Measurements from ENCODE around the gene RTBDN. TPM values are rescaled to one million over a fixed set of nuclear protein-coding genes. Genes with fewer than 3 reads are reported as not detected.

RTBDN gene
- 53.5 TPM for polyA plus RNA-seq (2012; ENCODE audit: insufficient read length, low read depth)

- TF ChIP-seq REST (IDR thresholded peaks at IDR 0.05; ENCODE audit: insufficient read depth in 1 of 2, low read depth in 2 of 2, low read length in 2 of 2) (no peak), FOXP2 (optimal IDR thresholded peaks at IDR 0.05; ENCODE audit: borderline replicate concordance, extremely low read depth, extremely low read length, insufficient read depth) (peak; percentile 4)
These were observed at the start of gene RTBDN for GRCh38 chr19:12834566-12834943. Gene RTBDN (minus strand): TSS chr19:12834579. CDS start chr19:12829979, 4,600 bp downstream.

GRCh38 chr19:12882589-12882988 is 48.2 kb upstream of the RTBDN start:
- TF ChIP-seq SIN3A (IDR thresholded peaks at IDR 0.05; ENCODE audit: borderline replicate concordance, insufficient read depth, low read length) (no peak), TAF1 (IDR thresholded peaks at IDR 0.05; ENCODE audit: borderline replicate concordance, insufficient read depth, low read length) (no peak), REST (IDR thresholded peaks at IDR 0.05; ENCODE audit: insufficient read depth in 1 of 2, low read depth in 2 of 2, low read length in 2 of 2) (no peak), FOXP2 (optimal IDR thresholded peaks at IDR 0.05; ENCODE audit: borderline replicate concordance, extremely low read depth, extremely low read length, insufficient read depth) (no peak), POLR2AphosphoS5 (IDR thresholded peaks at IDR 0.05; ENCODE audit: low read depth, low read length) (no peak)

GRCh38 chr19:12881172-12881808 is 46.9 kb upstream of the RTBDN start, which contains the start of gene DNASE2:
Gene DNASE2 (minus strand): TSS chr19:12881449. CDS start chr19:12881375, 74 bp downstream.
- TF ChIP-seq SIN3A (IDR thresholded peaks at IDR 0.05; ENCODE audit: borderline replicate concordance, insufficient read depth, low read length), result no peak
- no peak for TF ChIP-seq FOXP2 (optimal IDR thresholded peaks at IDR 0.05; ENCODE audit: borderline replicate concordance, extremely low read depth, extremely low read length, insufficient read depth)
- 0 out of 2 replicates have a peak, but pooled peaks have one; percentile 34 for TF ChIP-seq TAF1 (IDR thresholded peaks at IDR 0.05; ENCODE audit: borderline replicate concordance, insufficient read depth, low read length)
- TF ChIP-seq REST (IDR thresholded peaks at IDR 0.05; ENCODE audit: insufficient read depth in 1 of 2, low read depth in 2 of 2, low read length in 2 of 2), result no peak
- peak; percentile 52; the same call in 1 of the 2 replicates for TF ChIP-seq POLR2AphosphoS5 (IDR thresholded peaks at IDR 0.05; ENCODE audit: low read depth, low read length)

- TF ChIP-seq SIN3A (IDR thresholded peaks at IDR 0.05; ENCODE audit: borderline replicate concordance, insufficient read depth, low read length), result no peak
- no peak for TF ChIP-seq TAF1 (IDR thresholded peaks at IDR 0.05; ENCODE audit: borderline replicate concordance, insufficient read depth, low read length)
- no peak for TF ChIP-seq FOXP2 (optimal IDR thresholded peaks at IDR 0.05; ENCODE audit: borderline replicate concordance, extremely low read depth, extremely low read length, insufficient read depth)
- TF ChIP-seq REST (IDR thresholded peaks at IDR 0.05; ENCODE audit: insufficient read depth in 1 of 2, low read depth in 2 of 2, low read length in 2 of 2), result no peak
- no peak for TF ChIP-seq POLR2AphosphoS5 (IDR thresholded peaks at IDR 0.05; ENCODE audit: low read depth, low read length)
These were observed 46.3 kb upstream of the RTBDN start for GRCh38 chr19:12880551-12881171.

All from PFSK-1 (cell line).